Hematopoietic multipotent progenitor cell treated with erythropoietin and hydrocortisone succinate and interleukin-3 and kit ligand, for 8 days (in vitro differentiated cells): ENCODE measurements around the gene CFH.
"Not testable (repeated sequence)": the region's sequence is repeated elsewhere in the genome, so short reads cannot be mapped to it uniquely, and the experiment has no call there.

ENCODE experiments used
- DNase-seq: peaks from one replicate; pipeline ENCODE4 v3.0.0-alpha.2; 2015

CFH gene

GRCh38 chr1:196669051-196669450 is 17.2 kb downstream of the CFH start:
- no peak for DNase-seq

GRCh38 chr1:196669693-196670092 is 17.9 kb downstream of the CFH start:
- no peak for DNase-seq

- DNase-seq, result no peak
These were observed 23.1 kb downstream of the CFH start for GRCh38 chr1:196674908-196675307.

GRCh38 chr1:196677781-196678509 is 26.1 kb downstream of the CFH start:
- DNase-seq, result no peak

- no peak for DNase-seq
These were observed 26.7 kb downstream of the CFH start for GRCh38 chr1:196678510-196678884.

- no peak for DNase-seq
These were observed 28.3 kb downstream of the CFH start for GRCh38 chr1:196680107-196680506.

- no peak for DNase-seq
These were observed 32.6 kb downstream of the CFH start for GRCh38 chr1:196684476-196684875.

- DNase-seq, result no peak
These were observed 33.7 kb downstream of the CFH start for GRCh38 chr1:196685506-196685905.

- DNase-seq, result no peak
These were observed 37.2 kb downstream of the CFH start for GRCh38 chr1:196689001-196689400.

- no peak for DNase-seq
These were observed 38.7 kb downstream of the CFH start for GRCh38 chr1:196690582-196690981.

GRCh38 chr1:196698993-196699392 is 47.1 kb downstream of the CFH start:
- DNase-seq, result no peak

- no peak for DNase-seq
These were observed 49.3 kb downstream of the CFH start for GRCh38 chr1:196701144-196701543.

- not testable (repeated sequence) for DNase-seq
These were observed 58.0 kb downstream of the CFH start for GRCh38 chr1:196709892-196710291.

GRCh38 chr1:196717868-196718267 is 66.0 kb downstream of the CFH start:
- no peak for DNase-seq

GRCh38 chr1:196723325-196724185 is 71.7 kb downstream of the CFH start:
- DNase-seq, result peak; percentile 49

- no peak for DNase-seq
These were observed 80.7 kb downstream of the CFH start for GRCh38 chr1:196732526-196732925.

- DNase-seq, result no peak
These were observed 81.5 kb downstream of the CFH start for GRCh38 chr1:196733091-196733970.

- DNase-seq, result no peak
These were observed 82.2 kb downstream of the CFH start for GRCh38 chr1:196734006-196734405.

GRCh38 chr1:196734460-196734859 is 82.6 kb downstream of the CFH start:
- no peak for DNase-seq

- no peak for DNase-seq
These were observed 86.9 kb downstream of the CFH start for GRCh38 chr1:196738730-196739129.

- DNase-seq, result peak; percentile 55
These were observed 91.4 kb downstream of the CFH start for GRCh38 chr1:196743244-196743643.

- not testable (repeated sequence) for DNase-seq
These were observed 113.3 kb downstream of the CFH start for GRCh38 chr1:196765019-196765740.

GRCh38 chr1:196769823-196770222 is 118.0 kb downstream of the CFH start:
- not testable (repeated sequence) for DNase-seq
